Neural cell (in vitro differentiated cells): ENCODE data around the gene EFCC1.

Experiments
- CTCF ChIP-seq: fragments of 450-650 bp; IDR thresholded peaks from 2 replicates; pipeline ENCODE4 v1.5.1; 2014; ENCODE audit warnings: antibody characterized with exemption, mild to moderate bottlenecking, moderate library complexity; ENCODE audit not compliant: poor library complexity, severe bottlenecking
- EP300 ChIP-seq: fragments of 450-650 bp; conservative IDR thresholded peaks from 2 replicates; pipeline ENCODE4 v1.6.1; 2014; ENCODE audit warnings: antibody characterized with exemption, mild to moderate bottlenecking, moderate library complexity; ENCODE audit not compliant: poor library complexity, severe bottlenecking
- EZH2 ChIP-seq: fragments of 200-600, 300-800 bp; shearing (Covaris generic), sonication (generic); IDR thresholded peaks from 2 replicates; pipeline ENCODE4 v1.6.1; 2014; ENCODE audit warnings: antibody characterized with exemption, low read length, borderline replicate concordance, mild to moderate bottlenecking; ENCODE audit not compliant: insufficient read depth, poor library complexity, severe bottlenecking
- RAD21 ChIP-seq: fragments of 450-650 bp; conservative IDR thresholded peaks from 2 replicates; pipeline ENCODE4 v1.6.1; 2014; ENCODE audit warnings: antibody characterized with exemption, mild to moderate bottlenecking, moderate library complexity

- TF ChIP-seq EP300 (no peak), CTCF (no peak), EZH2 (no peak), RAD21 (no peak)
Observed at GRCh38 chr3:128988286-128988685, 12.8 kb upstream of the EFCC1 start.
